IPS-18c (cell line): Measurements from ENCODE around the gene SORCS1.

ENCODE experiments used
- H3K4me3 ChIP-seq: 2 replicates; pipeline ENCODE4 v1.7.0; 2013; ENCODE audit warnings: low read depth, mild to moderate bottlenecking, low read length, moderate library complexity; ENCODE audit not compliant: insufficient read depth
- H3K9me3 ChIP-seq: one replicate; pipeline ENCODE4 v1.6.1; 2013; ENCODE audit warnings: mild to moderate bottlenecking, low read length, moderate library complexity; ENCODE audit not compliant: control insufficient read depth, insufficient read depth

The SORCS1 gene

GRCh38 chr10:106904209-106904608 lies 260.3 kb downstream of the SORCS1 start:
- Histone ChIP-seq H3K4me3 (no peak overlapping the region), H3K9me3 (no peaks in the 10 kb centered on the region)

- no peaks in the 10 kb centered on the region for H3K9me3 ChIP-seq
- H3K4me3 ChIP-seq = no peak overlapping the region
Measured at GRCh38 chr10:106903180-106903579, 261.3 kb downstream of the SORCS1 start.

GRCh38 chr10:106900016-106900652 lies 264.4 kb downstream of the SORCS1 start:
- Histone ChIP-seq H3K4me3 (no peak overlapping the region), H3K9me3 (no peaks in the 10 kb centered on the region)

- H3K4me3 ChIP-seq = no peak overlapping the region
- H3K9me3 ChIP-seq = no peaks in the 10 kb centered on the region
Measured at GRCh38 chr10:106898446-106898845, 266.1 kb downstream of the SORCS1 start.

GRCh38 chr10:106897719-106898118 lies 266.8 kb downstream of the SORCS1 start:
- Histone ChIP-seq H3K9me3 (no peaks in the 10 kb centered on the region), H3K4me3 (no peak overlapping the region)

GRCh38 chr10:106894692-106895091 lies 269.8 kb downstream of the SORCS1 start:
- Histone ChIP-seq H3K9me3 (no peaks in the 10 kb centered on the region), H3K4me3 (no peak overlapping the region)

GRCh38 chr10:106877574-106877973 lies 286.9 kb downstream of the SORCS1 start:
- Histone ChIP-seq H3K4me3 (no peak overlapping the region), H3K9me3 (no peaks in the 10 kb centered on the region)

- no peak overlapping the region for H3K4me3 ChIP-seq
- no peaks in the 10 kb centered on the region for H3K9me3 ChIP-seq
Measured at GRCh38 chr10:106874604-106874889, 290.0 kb downstream of the SORCS1 start.

- H3K4me3 ChIP-seq = no peak overlapping the region
- H3K9me3 ChIP-seq = no peaks in the 10 kb centered on the region
Measured at GRCh38 chr10:106873770-106874603, 290.5 kb downstream of the SORCS1 start.

GRCh38 chr10:106872176-106872575 lies 292.3 kb downstream of the SORCS1 start:
- no peak overlapping the region for H3K4me3 ChIP-seq
- no peaks in the 10 kb centered on the region for H3K9me3 ChIP-seq

GRCh38 chr10:106866244-106866845 lies 298.2 kb downstream of the SORCS1 start:
- Histone ChIP-seq H3K9me3 (no peaks in the 10 kb centered on the region), H3K4me3 (no peak overlapping the region)

GRCh38 chr10:106864031-106864430 lies 300.5 kb downstream of the SORCS1 start:
- no peak overlapping the region for H3K4me3 ChIP-seq
- H3K9me3 ChIP-seq = no peaks in the 10 kb centered on the region

GRCh38 chr10:106863549-106863948 lies 301.0 kb downstream of the SORCS1 start:
- H3K4me3 ChIP-seq = no peak overlapping the region
- no peaks in the 10 kb centered on the region for H3K9me3 ChIP-seq

- Histone ChIP-seq H3K4me3 (no peak overlapping the region), H3K9me3 (no peaks in the 10 kb centered on the region)
Measured at GRCh38 chr10:106859892-106860652, 304.4 kb downstream of the SORCS1 start.

GRCh38 chr10:106857728-106858127 lies 306.8 kb downstream of the SORCS1 start:
- no peak overlapping the region for H3K4me3 ChIP-seq
- H3K9me3 ChIP-seq = no peaks in the 10 kb centered on the region

GRCh38 chr10:106857213-106857612 lies 307.3 kb downstream of the SORCS1 start:
- H3K9me3 ChIP-seq = no peaks in the 10 kb centered on the region

GRCh38 chr10:106836933-106837663 lies 327.4 kb downstream of the SORCS1 start:
- no peak overlapping the region for H3K4me3 ChIP-seq

More at GRCh38 chr10:106857213-106857612, 307.3 kb downstream of the SORCS1 start:
- no peak overlapping the region for H3K4me3 ChIP-seq

More at GRCh38 chr10:106836933-106837663, 327.4 kb downstream of the SORCS1 start:
- no peaks in the 10 kb centered on the region for H3K9me3 ChIP-seq
